ENCODE measurements around the gene LRRC46. TPM values are rescaled to one million over a fixed set of nuclear protein-coding genes. Genes with fewer than 3 reads are reported as not detected.

Gene LRRC46
- total and polyA plus RNA-seq, 2 of the 13 experiments (the other 11 are each of a cell fraction or from before 2014, with no cell fraction given): 0.09 TPM

DNA sequence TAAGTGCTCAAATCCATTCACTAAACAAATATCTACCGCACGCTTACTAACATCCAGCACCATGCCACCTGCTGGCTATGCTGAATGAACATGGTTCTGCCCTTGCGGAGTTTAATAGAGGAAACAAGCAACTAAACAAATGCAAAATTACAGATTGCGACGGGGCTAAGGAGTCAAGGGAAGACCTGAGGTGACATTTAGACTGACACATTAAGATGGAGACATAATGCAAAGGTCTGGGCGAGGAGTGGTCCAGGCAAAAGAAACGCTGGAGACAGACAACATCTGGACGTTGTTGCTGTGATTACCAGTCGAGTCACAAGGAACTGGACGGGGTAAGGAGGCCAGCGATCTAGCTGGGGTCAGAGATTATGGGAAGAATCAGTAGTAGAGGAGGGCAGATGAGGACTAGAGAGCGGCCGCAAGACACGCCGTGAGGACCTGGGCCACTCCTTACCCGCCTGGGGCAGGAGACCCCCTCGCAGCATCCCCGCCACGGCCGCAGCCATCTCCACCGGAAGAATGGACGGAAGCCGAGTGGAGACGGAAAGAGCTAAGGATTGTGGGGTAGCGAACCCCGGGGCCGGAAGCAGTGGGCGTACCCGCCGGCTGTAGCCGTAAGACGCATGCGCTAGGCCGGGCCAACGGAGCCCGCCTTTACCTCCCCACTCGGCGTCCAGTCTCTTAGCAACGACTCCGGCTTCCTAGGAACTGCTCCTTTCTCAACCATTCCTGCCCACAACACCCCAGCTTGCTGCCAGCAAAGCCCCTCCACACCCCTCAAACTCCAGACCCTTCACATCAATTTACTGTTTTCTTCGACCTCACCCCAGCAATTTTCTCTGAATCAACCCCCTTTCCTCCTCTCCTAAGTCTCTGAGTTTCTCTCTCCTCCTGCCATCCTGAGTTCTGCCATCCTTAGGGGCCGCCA lies at the start of gene LRRC46, which contains the start of gene MRPL10 (continued):
- TF ChIP-seq, protein P1, sequence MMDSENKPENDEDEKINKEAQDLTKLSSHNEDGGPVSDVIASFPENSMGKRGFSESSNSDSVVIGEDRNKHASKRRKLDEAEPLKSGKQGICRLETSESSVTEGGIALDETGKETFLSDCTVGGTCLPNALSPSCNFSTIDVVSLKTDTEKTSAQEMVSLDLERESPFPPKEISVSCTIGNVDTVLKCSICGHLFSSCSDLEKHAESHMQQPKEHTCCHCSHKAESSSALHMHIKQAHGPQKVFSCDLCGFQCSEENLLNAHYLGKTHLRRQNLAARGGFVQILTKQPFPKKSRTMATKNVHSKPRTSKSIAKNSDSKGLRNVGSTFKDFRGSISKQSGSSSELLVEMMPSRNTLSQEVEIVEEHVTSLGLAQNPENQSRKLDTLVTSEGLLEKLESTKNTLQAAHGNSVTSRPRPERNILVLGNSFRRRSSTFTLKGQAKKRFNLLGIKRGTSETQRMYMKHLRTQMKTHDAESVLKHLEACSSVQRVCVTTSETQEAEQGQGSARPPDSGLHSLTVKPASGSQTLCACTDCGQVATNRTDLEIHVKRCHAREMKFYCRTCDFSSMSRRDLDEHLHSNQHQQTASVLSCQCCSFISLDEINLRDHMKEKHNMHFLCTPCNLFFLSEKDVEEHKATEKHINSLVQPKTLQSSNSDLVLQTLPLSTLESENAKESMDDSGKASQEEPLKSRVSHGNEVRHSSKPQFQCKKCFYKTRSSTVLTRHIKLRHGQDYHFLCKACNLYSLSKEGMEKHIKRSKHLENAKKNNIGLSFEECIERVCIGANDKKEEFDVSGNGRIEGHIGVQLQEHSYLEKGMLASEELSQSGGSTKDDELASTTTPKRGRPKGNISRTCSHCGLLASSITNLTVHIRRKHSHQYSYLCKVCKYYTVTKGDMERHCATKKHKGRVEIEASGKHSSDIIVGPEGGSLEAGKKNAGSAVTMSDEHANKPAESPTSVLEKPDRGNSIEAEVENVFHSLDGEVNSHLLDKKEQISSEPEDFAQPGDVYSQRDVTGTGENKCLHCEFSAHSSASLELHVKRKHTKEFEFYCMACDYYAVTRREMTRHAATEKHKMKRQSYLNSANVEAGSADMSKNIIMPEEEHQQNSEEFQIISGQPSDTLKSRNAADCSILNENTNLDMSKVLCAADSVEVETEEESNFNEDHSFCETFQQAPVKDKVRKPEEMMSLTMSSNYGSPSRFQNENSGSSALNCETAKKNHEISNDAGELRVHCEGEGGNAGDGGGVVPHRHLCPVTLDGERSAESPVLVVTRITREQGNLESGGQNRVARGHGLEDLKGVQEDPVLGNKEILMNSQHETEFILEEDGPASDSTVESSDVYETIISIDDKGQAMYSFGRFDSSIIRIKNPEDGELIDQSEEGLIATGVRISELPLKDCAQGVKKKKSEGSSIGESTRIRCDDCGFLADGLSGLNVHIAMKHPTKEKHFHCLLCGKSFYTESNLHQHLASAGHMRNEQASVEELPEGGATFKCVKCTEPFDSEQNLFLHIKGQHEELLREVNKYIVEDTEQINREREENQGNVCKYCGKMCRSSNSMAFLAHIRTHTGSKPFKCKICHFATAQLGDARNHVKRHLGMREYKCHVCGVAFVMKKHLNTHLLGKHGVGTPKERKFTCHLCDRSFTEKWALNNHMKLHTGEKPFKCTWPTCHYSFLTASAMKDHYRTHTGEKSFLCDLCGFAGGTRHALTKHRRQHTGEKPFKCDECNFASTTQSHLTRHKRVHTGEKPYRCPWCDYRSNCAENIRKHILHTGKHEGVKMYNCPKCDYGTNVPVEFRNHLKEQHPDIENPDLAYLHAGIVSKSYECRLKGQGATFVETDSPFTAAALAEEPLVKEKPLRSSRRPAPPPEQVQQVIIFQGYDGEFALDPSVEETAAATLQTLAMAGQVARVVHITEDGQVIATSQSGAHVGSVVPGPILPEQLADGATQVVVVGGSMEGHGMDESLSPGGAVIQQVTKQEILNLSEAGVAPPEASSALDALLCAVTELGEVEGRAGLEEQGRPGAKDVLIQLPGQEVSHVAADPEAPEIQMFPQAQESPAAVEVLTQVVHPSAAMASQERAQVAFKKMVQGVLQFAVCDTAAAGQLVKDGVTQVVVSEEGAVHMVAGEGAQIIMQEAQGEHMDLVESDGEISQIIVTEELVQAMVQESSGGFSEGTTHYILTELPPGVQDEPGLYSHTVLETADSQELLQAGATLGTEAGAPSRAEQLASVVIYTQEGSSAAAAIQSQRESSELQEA (CRISPR knock-in tag; IDR thresholded peaks at IDR 0.05; ENCODE audit: not compliant biosample characterization): no peak
- TF ChIP-seq SMAD9 (CRISPR knock-in tag; IDR thresholded peaks at IDR 0.05): 0 out of 2 replicates have a peak, but pooled peaks have one; percentile 79
- TF ChIP-seq SOX5 (CRISPR knock-in tag; IDR thresholded peaks at IDR 0.05; ENCODE audit: borderline replicate concordance): no peak; the same call in 1 of the 2 replicates
- TF ChIP-seq, protein P2, sequence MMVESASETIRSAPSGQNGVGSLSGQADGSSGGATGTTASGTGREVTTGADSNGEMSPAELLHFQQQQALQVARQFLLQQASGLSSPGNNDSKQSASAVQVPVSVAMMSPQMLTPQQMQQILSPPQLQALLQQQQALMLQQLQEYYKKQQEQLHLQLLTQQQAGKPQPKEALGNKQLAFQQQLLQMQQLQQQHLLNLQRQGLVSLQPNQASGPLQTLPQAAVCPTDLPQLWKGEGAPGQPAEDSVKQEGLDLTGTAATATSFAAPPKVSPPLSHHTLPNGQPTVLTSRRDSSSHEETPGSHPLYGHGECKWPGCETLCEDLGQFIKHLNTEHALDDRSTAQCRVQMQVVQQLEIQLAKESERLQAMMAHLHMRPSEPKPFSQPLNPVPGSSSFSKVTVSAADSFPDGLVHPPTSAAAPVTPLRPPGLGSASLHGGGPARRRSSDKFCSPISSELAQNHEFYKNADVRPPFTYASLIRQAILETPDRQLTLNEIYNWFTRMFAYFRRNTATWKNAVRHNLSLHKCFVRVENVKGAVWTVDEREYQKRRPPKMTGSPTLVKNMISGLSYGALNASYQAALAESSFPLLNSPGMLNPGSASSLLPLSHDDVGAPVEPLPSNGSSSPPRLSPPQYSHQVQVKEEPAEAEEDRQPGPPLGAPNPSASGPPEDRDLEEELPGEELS (CRISPR knock-in tag; IDR thresholded peaks at IDR 0.05): no peak
- TF ChIP-seq, protein P3, sequence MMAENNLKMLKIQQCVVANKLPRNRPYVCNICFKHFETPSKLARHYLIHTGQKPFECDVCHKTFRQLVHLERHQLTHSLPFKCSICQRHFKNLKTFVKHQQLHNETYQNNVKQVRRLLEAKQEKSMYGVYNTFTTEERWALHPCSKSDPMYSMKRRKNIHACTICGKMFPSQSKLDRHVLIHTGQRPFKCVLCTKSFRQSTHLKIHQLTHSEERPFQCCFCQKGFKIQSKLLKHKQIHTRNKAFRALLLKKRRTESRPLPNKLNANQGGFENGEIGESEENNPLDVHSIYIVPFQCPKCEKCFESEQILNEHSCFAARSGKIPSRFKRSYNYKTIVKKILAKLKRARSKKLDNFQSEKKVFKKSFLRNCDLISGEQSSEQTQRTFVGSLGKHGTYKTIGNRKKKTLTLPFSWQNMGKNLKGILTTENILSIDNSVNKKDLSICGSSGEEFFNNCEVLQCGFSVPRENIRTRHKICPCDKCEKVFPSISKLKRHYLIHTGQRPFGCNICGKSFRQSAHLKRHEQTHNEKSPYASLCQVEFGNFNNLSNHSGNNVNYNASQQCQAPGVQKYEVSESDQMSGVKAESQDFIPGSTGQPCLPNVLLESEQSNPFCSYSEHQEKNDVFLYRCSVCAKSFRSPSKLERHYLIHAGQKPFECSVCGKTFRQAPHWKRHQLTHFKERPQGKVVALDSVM (CRISPR knock-in tag; IDR thresholded peaks at IDR 0.05): peak; percentile 53
- peak; percentile 65; the same call in 1 of the 2 replicates for TF ChIP-seq ZFP90 (CRISPR knock-in tag; IDR thresholded peaks at IDR 0.05; ENCODE audit: borderline replicate concordance)
- TF ChIP-seq ZNF235 (CRISPR knock-in tag; IDR thresholded peaks at IDR 0.05; ENCODE audit: borderline replicate concordance): no peak
- peak; percentile 7; the same call in 1 of the 2 replicates for TF ChIP-seq SNAI1 (CRISPR knock-in tag; IDR thresholded peaks at IDR 0.05; ENCODE audit: borderline replicate concordance)
- TF ChIP-seq ZSCAN30 (CRISPR knock-in tag; IDR thresholded peaks at IDR 0.05): 0 out of 2 replicates have a peak, but pooled peaks have one; percentile 85
- TF ChIP-seq, protein P4, sequence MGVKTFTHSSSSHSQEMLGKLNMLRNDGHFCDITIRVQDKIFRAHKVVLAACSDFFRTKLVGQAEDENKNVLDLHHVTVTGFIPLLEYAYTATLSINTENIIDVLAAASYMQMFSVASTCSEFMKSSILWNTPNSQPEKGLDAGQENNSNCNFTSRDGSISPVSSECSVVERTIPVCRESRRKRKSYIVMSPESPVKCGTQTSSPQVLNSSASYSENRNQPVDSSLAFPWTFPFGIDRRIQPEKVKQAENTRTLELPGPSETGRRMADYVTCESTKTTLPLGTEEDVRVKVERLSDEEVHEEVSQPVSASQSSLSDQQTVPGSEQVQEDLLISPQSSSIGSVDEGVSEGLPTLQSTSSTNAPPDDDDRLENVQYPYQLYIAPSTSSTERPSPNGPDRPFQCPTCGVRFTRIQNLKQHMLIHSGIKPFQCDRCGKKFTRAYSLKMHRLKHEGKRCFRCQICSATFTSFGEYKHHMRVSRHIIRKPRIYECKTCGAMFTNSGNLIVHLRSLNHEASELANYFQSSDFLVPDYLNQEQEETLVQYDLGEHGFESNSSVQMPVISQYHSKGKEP (CRISPR knock-in tag; IDR thresholded peaks at IDR 0.05): peak; percentile 69; the same call in 1 of the 2 replicates
- no peak for TF ChIP-seq ZSCAN22 (CRISPR knock-in tag; IDR thresholded peaks at IDR 0.05)
- TF ChIP-seq HMG20B (CRISPR knock-in tag; conservative IDR thresholded peaks at IDR 0.05): peak; percentile 58; the same call in 1 of the 2 replicates

Data from HepG2 (cell line).